NT2/D1 (cell line): ENCODE results near the gene ZNF500.

Experiments
- SUZ12 ChIP-seq: IDR thresholded peaks from 2 replicates; pipeline ENCODE4 v1.6.1; 2011; ENCODE audit not compliant: insufficient read length, insufficient read depth; ENCODE audit errors: extremely low read depth
- YY1 ChIP-seq: IDR thresholded peaks from 2 replicates; pipeline ENCODE4 v1.6.1; 2011; ENCODE audit not compliant: insufficient read length, insufficient read depth
- ZNF274 ChIP-seq: IDR thresholded peaks from 2 replicates; pipeline ENCODE4 v1.6.1; 2011; ENCODE audit warnings: mild to moderate bottlenecking, low read depth, low read length

DNA sequence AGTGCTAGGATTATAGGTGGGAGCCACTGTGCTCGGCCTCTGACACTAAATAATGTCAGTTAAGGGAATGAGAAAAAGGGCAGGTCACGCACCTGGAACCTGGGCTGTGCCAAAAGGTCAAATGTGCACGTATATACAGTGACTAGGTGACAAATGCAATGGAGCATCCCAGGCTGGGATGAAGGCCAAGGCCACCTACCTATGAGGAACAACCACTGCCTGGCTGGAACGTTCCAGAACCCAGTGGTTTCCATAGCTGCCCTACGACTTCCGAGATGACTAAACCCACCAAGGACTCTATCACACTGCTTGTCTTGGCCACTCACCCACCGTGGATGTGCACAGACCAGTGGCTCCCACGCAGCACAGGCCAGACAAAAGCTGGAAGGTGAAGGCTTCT, 16.1 kb downstream of the ZNF500 start:
- TF ChIP-seq YY1: no peak
- no peak for TF ChIP-seq SUZ12
- TF ChIP-seq ZNF274: no peak
